Measurements from ENCODE around the gene VSIR. TPM values are rescaled to one million over a fixed set of nuclear protein-coding genes. Genes with fewer than 3 reads are reported as not detected.

Gene VSIR
- total and polyA plus RNA-seq, 9 of the 15 experiments (the other 6 are each of a cell fraction or from before 2014, with no cell fraction given), result 0.14 to 20.5 (median 9.3) TPM

- TF ChIP-seq REST (IDR thresholded peaks at IDR 0.05; ENCODE audit: borderline replicate concordance) (peak; percentile 97), REST (CRISPR knock-in tag; IDR thresholded peaks at IDR 0.05; ENCODE audit: low read depth) (peak; percentile 90), PBX2 (CRISPR knock-in tag; IDR thresholded peaks at IDR 0.05; ENCODE audit: low read depth) (no peak), PBX2 (tag; conservative IDR thresholded peaks at IDR 0.05; ENCODE audit: low read depth) (peak; percentile 83), MIER1 (IDR thresholded peaks at IDR 0.05; ENCODE audit: low read depth) (peak; percentile 63; the same call in 1 of the 2 replicates), SMARCA4 (IDR thresholded peaks at IDR 0.05) (peak; percentile 80), ZNF707 (CRISPR knock-in tag; conservative IDR thresholded peaks at IDR 0.05) (no peak), HNRNPLL (IDR thresholded peaks at IDR 0.05; ENCODE audit: low read depth, low read length, poor library complexity, severe bottlenecking) (no peak), ZNF609 (CRISPR knock-in tag; IDR thresholded peaks at IDR 0.05; ENCODE audit: borderline replicate concordance) (no peak)
These were observed 20.0 kb downstream of the VSIR start (continued) for GRCh38 chr10:71753091-71753959.
